CD8-positive, alpha-beta memory T cell (primary cell): ENCODE results near the gene HNRNPUL2. TPM values are rescaled to one million over a fixed set of nuclear protein-coding genes. Genes with fewer than 3 reads are reported as not detected.
"Not testable (repeated sequence)": the region's sequence is repeated elsewhere in the genome, so short reads cannot be mapped to it uniquely, and the experiment has no call there.

Source experiments
- CTCF ChIA-PET: fragments of 350-600 bp; sonication (Branson Sonifier 250); formaldehyde crosslinking; loops from one replicate; lab custom pipeline; 2021; ENCODE audit warnings: antibody characterized with exemption; lab: Charles Lee
- POLR2A ChIA-PET: fragments of 350-600 bp; sonication (Branson Sonifier 250); formaldehyde crosslinking; loops from one replicate; lab custom pipeline; 2021; ENCODE audit warnings: antibody characterized with exemption; lab: Charles Lee
- DNase-seq, 5 donors: peaks; one replicate each; pipeline versions ENCODE4 v3.0.0 to v3.0.0-alpha.2; 2020 to 2022; ENCODE audit warnings: mixed read lengths in 1 of 5
- H3K27ac ChIP-seq: one replicate; pipeline ENCODE4 v1.7.0; 2013; ENCODE audit warnings: low read depth, mild to moderate bottlenecking, low read length, moderate library complexity
- H3K27me3 ChIP-seq: 2 replicates; pipeline ENCODE4 v1.7.0; 2013; ENCODE audit warnings: low read length, mild to moderate bottlenecking; ENCODE audit not compliant: insufficient read depth, poor library complexity, severe bottlenecking
- H3K36me3 ChIP-seq: 2 replicates; pipeline ENCODE4 v1.7.0; 2013; ENCODE audit warnings: mild to moderate bottlenecking, low read length, moderate library complexity; ENCODE audit not compliant: insufficient read depth
- H3K4me1 ChIP-seq: 2 replicates; pipeline ENCODE4 v1.7.0; 2013; ENCODE audit warnings: mild to moderate bottlenecking, low read length, moderate library complexity; ENCODE audit not compliant: insufficient read depth
- H3K4me3 ChIP-seq: 2 replicates; pipeline ENCODE4 v1.7.0; 2013; ENCODE audit warnings: mild to moderate bottlenecking, low read length
- H3K9me3 ChIP-seq: 2 replicates; pipeline ENCODE4 v1.7.0; 2013; ENCODE audit warnings: mild to moderate bottlenecking, low read length
- H3K27ac Mint-ChIP-seq, 8 donors: one replicate each; pipeline ENCODE4 v1.8.0; 2020 to 2021; ENCODE audit warnings: mixed read lengths in 8 of 8, mild to moderate bottlenecking in 6 of 8, inconsistent platforms in 3 of 8, moderate library complexity in 3 of 8
- H3K27me3 Mint-ChIP-seq, 2 donors: one replicate each; pipeline ENCODE4 v1.8.0; 2020 to 2021; ENCODE audit warnings: mixed read lengths in 2 of 2, mild to moderate bottlenecking in 1 of 2, moderate library complexity in 1 of 2
- H3K36me3 Mint-ChIP-seq, 3 donors: one replicate each; pipeline ENCODE4 v1.8.0; 2020 to 2021; ENCODE audit warnings: mixed read lengths in 3 of 3, inconsistent platforms in 1 of 3, mild to moderate bottlenecking in 1 of 3
- H3K4me1 Mint-ChIP-seq, 3 donors: one replicate each; pipeline ENCODE4 v1.8.0; 2020 to 2021; ENCODE audit warnings: mixed read lengths in 3 of 3, inconsistent platforms in 1 of 3, mild to moderate bottlenecking in 1 of 3
- H3K4me3 Mint-ChIP-seq, 7 donors: one replicate each; pipeline ENCODE4 v1.8.0; 2020 to 2021; ENCODE audit warnings: mixed read lengths in 7 of 7, mild to moderate bottlenecking in 6 of 7, moderate library complexity in 4 of 7, inconsistent platforms in 2 of 7
- H3K9me3 Mint-ChIP-seq, 5 donors: one replicate each; pipeline ENCODE4 v1.8.0; 2020 to 2022; ENCODE audit warnings: mixed read lengths in 5 of 5, mild to moderate bottlenecking in 3 of 5, moderate library complexity in 2 of 5, inconsistent platforms in 1 of 5
- polyA plus RNA-seq: library from polyadenylated mRNA; unstranded; fragments of 300-500 nt; fragmentation: Illumina TruSeq; gene quantifications from one replicate; pipeline ENCODE4 v1.2.3, GENCODE V29; 2021
- total RNA-seq, 2 experiments: library from RNA; stranded (reverse); gene quantifications; one replicate each; pipeline ENCODE4 v1.2.3, GENCODE V29; 2021

HNRNPUL2 gene
- total RNA-seq, result 10 to 100 TPM; 58.7 to 64.3 TPM
- polyA plus RNA-seq, result 3.3 TPM

GRCh38 chr11:62727165-62727871 lies at the start of gene HNRNPUL2:
Gene HNRNPUL2, minus strand, starts transcription at chr11:62727457. Its CDS starts 301 bp downstream, at chr11:62727156.
- Mint-ChIP-seq H3K27me3 (peaks cover 0 to 3% of the 10 kb centered on the region in 2 donors), H3K4me1 (peaks cover 54 to 62% (median 61%) of the 10 kb centered on the region in 3 donors), H3K9me3 (no peaks in the 10 kb centered on the region), H3K27ac (peak within 1 kb of the TSS; percentile 95 to 99 (median 98)), H3K4me3 (peak within 1 kb of the TSS; percentile 92 to 99 (median 98)), H3K36me3 (peaks cover 9 to 65% (median 19%) of the 10 kb centered on the region in 3 donors)
- Histone ChIP-seq H3K4me1 (peaks cover 43% of the 10 kb centered on the region), H3K27me3 (no peaks in the 10 kb centered on the region), H3K4me3 (peak within 1 kb of the TSS; percentile 99), H3K36me3 (peaks cover 21% of the 10 kb centered on the region), H3K9me3 (no peaks in the 10 kb centered on the region), H3K27ac (peak within 1 kb of the TSS; percentile 90)
- peak; percentile 98 to 99 (median 99) for DNase-seq
- ChIA-PET CTCF (interaction anchor here (0.8 to 3.6 kb wide), 15 partner anchors 11 to 303 kb away, joined by 3 to 13 read pairs (median 6); partner anchors contain the start of genes EEF1G, LBHD1, POLR2G and SLC3A2), POLR2A (interaction anchor here (0.5 to 4.0 kb wide), 37 partner anchors 10 to 1590 kb away, joined by 3 to 70 read pairs (median 6); partner anchors contain the start of genes B3GAT3, BSCL2, C11orf98 and CSKMT)

- H3K9me3 ChIP-seq, result no peaks in the 10 kb centered on the region
- CTCF ChIA-PET, result interaction anchor here (0.6 to 8.3 kb wide), 3 partner anchors 10 to 22 kb away, joined by 3 to 74 read pairs (median 3); partner anchors contain the start of genes TMEM179B and ZBTB3
- no peak overlapping the region for H3K27ac ChIP-seq
- H3K9me3 Mint-ChIP-seq, result no peaks in the 10 kb centered on the region
- POLR2A ChIA-PET, result interaction anchor here (0.7 to 0.9 kb wide), 3 partner anchors 11 to 1488 kb away, joined by 3 to 5 read pairs (median 4); partner anchors contain the start of gene HNRNPUL2
- peaks cover 10% of the 10 kb centered on the region for H3K4me1 ChIP-seq
- peak overlapping the region in 6 of 8 donors; percentile 36 to 92 (median 70) for H3K27ac Mint-ChIP-seq
- no peak overlapping the region for H3K4me3 ChIP-seq
- no peaks in the 10 kb centered on the region for H3K27me3 Mint-ChIP-seq
- no peaks in the 10 kb centered on the region for H3K27me3 ChIP-seq
- no peak for DNase-seq
- peak overlapping the region in 1 of 7 donors; percentile 70 for H3K4me3 Mint-ChIP-seq
- H3K36me3 Mint-ChIP-seq, result peaks cover 0 to 47% (median 3%) of the 10 kb centered on the region in 3 donors
- peaks cover 16 to 26% (median 22%) of the 10 kb centered on the region in 3 donors for H3K4me1 Mint-ChIP-seq
- peaks cover 11% of the 10 kb centered on the region for H3K36me3 ChIP-seq
Observed at GRCh38 chr11:62775646-62776045, 48.4 kb upstream of the HNRNPUL2 start.

GRCh38 chr11:62774407-62774806 lies 47.1 kb upstream of the HNRNPUL2 start:
- Mint-ChIP-seq H3K9me3 (no peaks in the 10 kb centered on the region), H3K4me3 (peak overlapping the region in 1 of 7 donors; percentile 72), H3K36me3 (peaks cover 0 to 48% (median 3%) of the 10 kb centered on the region in 3 donors), H3K27me3 (no peaks in the 10 kb centered on the region), H3K4me1 (peaks cover 28 to 37% (median 30%) of the 10 kb centered on the region in 3 donors), H3K27ac (peak overlapping the region in 1 of 8 donors; percentile 45)
- H3K9me3 ChIP-seq, result no peaks in the 10 kb centered on the region
- peaks cover 11% of the 10 kb centered on the region for H3K36me3 ChIP-seq
- H3K4me1 ChIP-seq, result peaks cover 21% of the 10 kb centered on the region
- H3K4me3 ChIP-seq, result no peak overlapping the region
- POLR2A ChIA-PET, result interaction anchor here (0.6 to 0.9 kb wide), 5 partner anchors 12 to 107 kb away, joined by 3 to 6 read pairs (median 4); partner anchors contain the start of gene SLC3A2
- H3K27ac ChIP-seq, result no peak overlapping the region
- H3K27me3 ChIP-seq, result no peaks in the 10 kb centered on the region
- DNase-seq, result no peak
- CTCF ChIA-PET, result interaction anchor here (0.6 to 8.3 kb wide), 4 partner anchors 10 to 91 kb away, joined by 3 to 74 read pairs (median 4); partner anchors contain the start of genes POLR2G and TMEM179B

- Histone ChIP-seq H3K4me1 (peaks cover 22% of the 10 kb centered on the region), H3K9me3 (no peaks in the 10 kb centered on the region), H3K27me3 (no peaks in the 10 kb centered on the region), H3K27ac (peak within 1 kb of the TSS; percentile 75), H3K36me3 (peaks cover 7% of the 10 kb centered on the region), H3K4me3 (peak within 1 kb of the TSS; percentile 42)
- DNase-seq, result peak; percentile 83 to 93 (median 87)
- H3K4me1 Mint-ChIP-seq, result peaks cover 18 to 30% (median 28%) of the 10 kb centered on the region in 3 donors
- ChIA-PET CTCF (interaction anchor here (0.7 to 8.3 kb wide), 8 partner anchors 10 to 148 kb away, joined by 3 to 74 read pairs (median 4); partner anchors contain the start of genes INTS5, POLR2G, STX5 and TEX54), POLR2A (interaction anchor here (0.5 to 4.7 kb wide), 17 partner anchors 10 to 216 kb away, joined by 3 to 31 read pairs (median 5); partner anchors contain the start of genes HNRNPUL2, POLR2G, TEX54 and TMEM179B)
- no peaks in the 10 kb centered on the region for H3K9me3 Mint-ChIP-seq
- peaks cover 0 to 44% (median 5%) of the 10 kb centered on the region in 3 donors for H3K36me3 Mint-ChIP-seq
- H3K27ac Mint-ChIP-seq, result peak within 1 kb of the TSS; percentile 85 to 99 (median 95)
- H3K4me3 Mint-ChIP-seq, result peak within 1 kb of the TSS; percentile 87 to 96 (median 93)
- H3K27me3 Mint-ChIP-seq, result no peaks in the 10 kb centered on the region
Observed at GRCh38 chr11:62771144-62772021, 44.1 kb upstream of the HNRNPUL2 start, which contains the start of gene TAF6L. Gene TAF6L, plus strand, starts transcription at chr11:62771396. Its CDS starts 4,388 bp downstream, at chr11:62775784.

- peaks cover 4% of the 10 kb centered on the region for H3K36me3 ChIP-seq
- H3K27ac Mint-ChIP-seq, result peak overlapping the region; percentile 85 to 99 (median 95)
- ChIA-PET POLR2A (interaction anchor here (0.5 to 4.7 kb wide), 16 partner anchors 9 to 215 kb away, joined by 3 to 31 read pairs (median 4); partner anchors contain the start of genes HNRNPUL2, POLR2G, TEX54 and TMEM179B), CTCF (interaction anchor here (0.7 to 8.3 kb wide), 7 partner anchors 9 to 147 kb away, joined by 3 to 74 read pairs (median 5); partner anchors contain the start of genes POLR2G, STX5, TEX54 and TMEM179B)
- H3K36me3 Mint-ChIP-seq, result peaks cover 0 to 44% (median 8%) of the 10 kb centered on the region in 3 donors
- DNase-seq, result no peak
- no peaks in the 10 kb centered on the region for H3K27me3 Mint-ChIP-seq
- peaks cover 22% of the 10 kb centered on the region for H3K4me1 ChIP-seq
- no peaks in the 10 kb centered on the region for H3K9me3 ChIP-seq
- peaks cover 18 to 34% (median 32%) of the 10 kb centered on the region in 3 donors for H3K4me1 Mint-ChIP-seq
- peak overlapping the region; percentile 87 to 96 (median 93) for H3K4me3 Mint-ChIP-seq
- H3K27ac ChIP-seq, result peak overlapping the region; percentile 75
- H3K9me3 Mint-ChIP-seq, result no peaks in the 10 kb centered on the region
- H3K27me3 ChIP-seq, result no peaks in the 10 kb centered on the region
- H3K4me3 ChIP-seq, result peak overlapping the region; percentile 42
Observed at GRCh38 chr11:62770778-62771143, 43.5 kb upstream of the HNRNPUL2 start.

- POLR2A ChIA-PET, result interaction anchor here (0.5 to 2.3 kb wide), 19 partner anchors 9 to 187 kb away, joined by 3 to 18 read pairs (median 6); partner anchors contain the start of genes C11orf98, CSKMT, EEF1G and HNRNPUL2
- not testable (repeated sequence) for H3K27me3 ChIP-seq, H3K9me3 ChIP-seq, H3K4me3 ChIP-seq, DNase-seq, H3K27ac ChIP-seq, H3K9me3 Mint-ChIP-seq, H3K27me3 Mint-ChIP-seq, H3K36me3 ChIP-seq
- Mint-ChIP-seq H3K27ac (peak overlapping the region; percentile 17 to 99 (median 94)), H3K4me1 (peaks cover 17 to 30% (median 18%) of the 10 kb centered on the region in 3 donors), H3K4me3 (peak overlapping the region; percentile 89 to 98 (median 96)), H3K36me3 (peaks cover 0 to 27% (median 3%) of the 10 kb centered on the region in 3 donors)
- CTCF ChIA-PET, result interaction anchor here (1.0 to 2.2 kb wide), 6 partner anchors 11 to 121 kb away, joined by 3 to 13 read pairs (median 8); partner anchors contain the start of genes HNRNPUL2, SLC3A2, TAF6L and TMEM179B
- peaks cover 13% of the 10 kb centered on the region for H3K4me1 ChIP-seq
Observed at GRCh38 chr11:62760867-62761227, 33.6 kb upstream of the HNRNPUL2 start.
